GM23248 (cell line): ENCODE data around the gene PDE10A. TPM values are rescaled to one million over a fixed set of nuclear protein-coding genes. Genes with fewer than 3 reads are reported as not detected.

Experiments
- DNase-seq: peaks from one replicate; pipeline ENCODE4 v3.0.0-alpha.2; 2015
- H2AFZ ChIP-seq: fragments of 200-600 bp; sonication (generic); 2 replicates; pipeline ENCODE4 v1.6.1; 2016; ENCODE audit warnings: antibody characterized with exemption
- H3F3A ChIP-seq: fragments of 200-600 bp; sonication (generic); 2 replicates; pipeline ENCODE4 v1.6.1; 2016; ENCODE audit warnings: mild to moderate bottlenecking, antibody characterized with exemption, mixed run types; ENCODE audit not compliant: insufficient read depth
- H3K27ac ChIP-seq: fragments of 200-600 bp; sonication (generic); 2 replicates; pipeline ENCODE4 v1.5.1; 2016; ENCODE audit warnings: mild to moderate bottlenecking
- H3K27me3 ChIP-seq: fragments of 200-600 bp; sonication (generic); replicated peaks from 2 replicates; pipeline ENCODE4 v1.6.1; 2016; ENCODE audit warnings: mild to moderate bottlenecking; ENCODE audit not compliant: insufficient read depth
- H3K36me3 ChIP-seq: fragments of 200-600 bp; sonication (generic); 2 replicates; pipeline ENCODE4 v1.6.1; 2016; ENCODE audit warnings: low read depth, mild to moderate bottlenecking
- H3K4me1 ChIP-seq: fragments of 200-600 bp; sonication (generic); 2 replicates; pipeline ENCODE4 v1.6.1; 2016; ENCODE audit warnings: mild to moderate bottlenecking; ENCODE audit not compliant: insufficient read depth
- H3K4me2 ChIP-seq: fragments of 200-600 bp; sonication (generic); one replicate; pipeline ENCODE4 v1.6.1; 2016; ENCODE audit warnings: mild to moderate bottlenecking; ENCODE audit not compliant: unreplicated experiment
- H3K4me3 ChIP-seq: fragments of 200-600 bp; sonication (generic); 2 replicates; pipeline ENCODE4 v1.5.1; 2016; ENCODE audit warnings: mild to moderate bottlenecking
- H3K79me2 ChIP-seq: fragments of 200-600 bp; sonication (generic); 2 replicates; pipeline ENCODE4 v1.6.1; 2016; ENCODE audit warnings: mild to moderate bottlenecking; ENCODE audit not compliant: insufficient read depth
- H3K9ac ChIP-seq: fragments of 200-600 bp; sonication (generic); 2 replicates; pipeline ENCODE4 v1.6.1; 2016; ENCODE audit warnings: mild to moderate bottlenecking
- H3K9me2 ChIP-seq: fragments of 200-600 bp; sonication (generic); 2 replicates; pipeline ENCODE4 v1.6.1; 2016; ENCODE audit warnings: mixed run types, mild to moderate bottlenecking, moderate library complexity; ENCODE audit not compliant: insufficient read depth
- H3K9me3 ChIP-seq: fragments of 200-600 bp; sonication (generic); one replicate; pipeline ENCODE4 v1.6.1; 2017; ENCODE audit warnings: low read depth
- H4K20me1 ChIP-seq: fragments of 200-600 bp; sonication (generic); 2 replicates; pipeline ENCODE4 v1.6.0; 2016; ENCODE audit not compliant: insufficient read depth
- EZH2 ChIP-seq: fragments of 200-600 bp; sonication (generic); IDR thresholded peaks from 2 replicates; pipeline ENCODE4 v1.6.1; 2018; ENCODE audit warnings: antibody characterized with exemption, mild to moderate bottlenecking; ENCODE audit not compliant: insufficient read depth, poor library complexity, severe bottlenecking
- EZH2phosphoT487 ChIP-seq: fragments of 200-600 bp; sonication (generic); IDR thresholded peaks from 2 replicates; pipeline ENCODE4 v1.6.1; 2018; ENCODE audit warnings: antibody characterized with exemption, moderate library complexity, mild to moderate bottlenecking, low read depth; ENCODE audit not compliant: insufficient read depth
- WGBS, 2 experiments: methylation state at CpG; one replicate each; pipeline ENCODE4 v1.1.6; 2015 to 2017; ENCODE audit warnings: low lambda C conversion rate in 2 of 2, low coverage in 1 of 2; ENCODE audit errors: missing lambda C conversion rate in 2 of 2; 5-methylcytosine and 5-hydroxymethylcytosine counted together
- in situ Hi-C: fragments of 300-500 bp; cut with MboI; formaldehyde crosslinking; loops from 2 replicates; pipeline ENCODE4 v1.15.0; 2020
- polyA plus RNA-seq: library from polyadenylated mRNA; unstranded; fragments of >200 nt; fragmentation: Nextera tagmentation; extraction: Ambion mirVana; gene quantifications from 2 replicates; pipeline ENCODE4 v1.2.1, GENCODE V29; 2016
- total RNA-seq: library from RNA; depleted of rRNA; stranded (reverse); fragments of >200 nt; shearing (Covaris generic); gene quantifications from 2 replicates; pipeline ENCODE4 v1.2.3, GENCODE V29; 2014

PDE10A gene
- total and polyA plus RNA-seq, 2 experiments from 2014 or later = 0.11 to 0.21 TPM

GRCh38 chr6:165340532-165340931 lies 322.5 kb downstream of the PDE10A start:
- H2AFZ ChIP-seq = no peak overlapping the region
- in situ Hi-C loops = no loop called here
- 10 to 18% methylated on average over 5 of the region's 5 CpGs for WGBS, 2 experiments
- no peaks in the 10 kb centered on the region for H3K27me3 ChIP-seq
- H3K4me2 ChIP-seq = no peak overlapping the region
- no peaks in the 10 kb centered on the region for H4K20me1 ChIP-seq
- no peak overlapping the region for H3K4me3 ChIP-seq
- no peak overlapping the region for H3K27ac ChIP-seq
- H3K9ac ChIP-seq = no peak overlapping the region
- H3F3A ChIP-seq = no peaks in the 10 kb centered on the region
- H3K9me2 ChIP-seq = 0 out of 2 replicates have a peak, but pooled peaks cover 2% of the 10 kb centered on the region
- TF ChIP-seq EZH2 (no peak), EZH2phosphoT487 (no peak)
- no peaks in the 10 kb centered on the region for H3K4me1 ChIP-seq
- H3K9me3 ChIP-seq = no peaks in the 10 kb centered on the region
- no peaks in the 10 kb centered on the region for H3K79me2 ChIP-seq
- no peak for DNase-seq
- no peaks in the 10 kb centered on the region for H3K36me3 ChIP-seq

GRCh38 chr6:165325609-165326008 lies 337.4 kb downstream of the PDE10A start:
- Histone ChIP-seq H3K9me2 (no peaks in the 10 kb centered on the region), H3K36me3 (no peaks in the 10 kb centered on the region), H3K4me2 (no peak overlapping the region), H2AFZ (no peak overlapping the region), H3K79me2 (no peaks in the 10 kb centered on the region), H4K20me1 (no peaks in the 10 kb centered on the region), H3K9ac (no peak overlapping the region), H3F3A (no peaks in the 10 kb centered on the region), H3K27me3 (no peaks in the 10 kb centered on the region), H3K4me1 (no peaks in the 10 kb centered on the region), H3K27ac (no peak overlapping the region), H3K9me3 (no peaks in the 10 kb centered on the region), H3K4me3 (no peak overlapping the region)
- TF ChIP-seq EZH2phosphoT487 = no peak
- TF ChIP-seq EZH2 = no peak
- DNase-seq = no peak
- in situ Hi-C loops = no loop called here
- WGBS, 2 experiments = 29 to 30% methylated on average over 7 of the region's 7 CpGs

- in situ Hi-C loops = no loop called here
- Histone ChIP-seq H3K9ac (no peak overlapping the region), H3K4me2 (no peak overlapping the region), H3K27ac (no peak overlapping the region), H3K79me2 (no peaks in the 10 kb centered on the region), H3K36me3 (no peaks in the 10 kb centered on the region), H3K4me3 (no peak overlapping the region), H3K9me2 (no peaks in the 10 kb centered on the region), H3K27me3 (no peaks in the 10 kb centered on the region), H3F3A (no peaks in the 10 kb centered on the region), H2AFZ (no peak overlapping the region), H3K4me1 (no peaks in the 10 kb centered on the region), H4K20me1 (no peaks in the 10 kb centered on the region), H3K9me3 (no peaks in the 10 kb centered on the region)
- WGBS, 2 experiments = 24 to 32% methylated on average over 1 of the region's 1 CpG
- TF ChIP-seq EZH2 = no peak
- no peak for TF ChIP-seq EZH2phosphoT487
- no peak for DNase-seq
Measured at GRCh38 chr6:165321555-165322145, 341.4 kb downstream of the PDE10A start.

GRCh38 chr6:165321150-165321549 lies 341.9 kb downstream of the PDE10A start:
- H3K4me3 ChIP-seq = no peak overlapping the region
- no peaks in the 10 kb centered on the region for H3K79me2 ChIP-seq
- H3K4me2 ChIP-seq = no peak overlapping the region
- H3K27ac ChIP-seq = no peak overlapping the region
- H3K9ac ChIP-seq = no peak overlapping the region
- H3K9me3 ChIP-seq = no peaks in the 10 kb centered on the region
- TF ChIP-seq EZH2phosphoT487 = no peak
- no peak for TF ChIP-seq EZH2
- no peaks in the 10 kb centered on the region for H3K4me1 ChIP-seq
- H3K27me3 ChIP-seq = no peaks in the 10 kb centered on the region
- in situ Hi-C loops = no loop called here
- no peak for DNase-seq
- no peaks in the 10 kb centered on the region for H3F3A ChIP-seq
- 18 to 31% methylated on average over 3 of the region's 3 CpGs for WGBS, 2 experiments
- no peaks in the 10 kb centered on the region for H3K36me3 ChIP-seq
- H3K9me2 ChIP-seq = no peaks in the 10 kb centered on the region
- H2AFZ ChIP-seq = no peak overlapping the region
- no peaks in the 10 kb centered on the region for H4K20me1 ChIP-seq
